Measurements from ENCODE around the gene MPO. TPM values are rescaled to one million over a fixed set of nuclear protein-coding genes. Genes with fewer than 3 reads are reported as not detected.

Gene MPO
- total RNA-seq, 4 donors from 2014 or later: 0.19 to 0.84 TPM; not detected in 2

DNA sequence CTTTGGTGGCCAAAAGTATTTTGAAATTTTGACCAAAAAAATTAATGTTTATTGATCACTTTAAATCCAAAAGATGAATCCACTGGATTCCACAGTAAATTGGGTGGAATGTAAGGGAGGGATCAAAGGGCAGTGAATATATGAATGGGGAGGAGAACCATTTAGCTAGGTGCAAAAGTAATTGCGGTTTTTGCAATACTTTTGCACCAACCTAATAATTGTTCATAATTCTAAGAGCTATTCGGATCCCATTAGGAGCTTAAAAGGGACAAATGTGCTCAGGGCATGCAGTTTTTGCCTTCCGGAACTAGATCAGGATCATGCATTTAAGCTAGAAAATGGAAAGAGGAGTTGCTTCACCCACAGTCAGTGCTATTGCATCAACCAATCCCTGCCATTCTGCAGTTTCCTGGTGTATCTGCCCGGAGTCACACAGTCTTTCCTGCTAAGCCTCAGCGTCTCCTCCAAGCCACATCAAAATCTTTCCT is 42.5 kb downstream of the MPO start, which contains the start of gene LPO:
Gene LPO, plus strand, starts transcription at position 438 of the 488 bp plus-strand sequence. CDS start 4,396 bp downstream, outside the sequence.
- TF ChIP-seq, protein P1, sequence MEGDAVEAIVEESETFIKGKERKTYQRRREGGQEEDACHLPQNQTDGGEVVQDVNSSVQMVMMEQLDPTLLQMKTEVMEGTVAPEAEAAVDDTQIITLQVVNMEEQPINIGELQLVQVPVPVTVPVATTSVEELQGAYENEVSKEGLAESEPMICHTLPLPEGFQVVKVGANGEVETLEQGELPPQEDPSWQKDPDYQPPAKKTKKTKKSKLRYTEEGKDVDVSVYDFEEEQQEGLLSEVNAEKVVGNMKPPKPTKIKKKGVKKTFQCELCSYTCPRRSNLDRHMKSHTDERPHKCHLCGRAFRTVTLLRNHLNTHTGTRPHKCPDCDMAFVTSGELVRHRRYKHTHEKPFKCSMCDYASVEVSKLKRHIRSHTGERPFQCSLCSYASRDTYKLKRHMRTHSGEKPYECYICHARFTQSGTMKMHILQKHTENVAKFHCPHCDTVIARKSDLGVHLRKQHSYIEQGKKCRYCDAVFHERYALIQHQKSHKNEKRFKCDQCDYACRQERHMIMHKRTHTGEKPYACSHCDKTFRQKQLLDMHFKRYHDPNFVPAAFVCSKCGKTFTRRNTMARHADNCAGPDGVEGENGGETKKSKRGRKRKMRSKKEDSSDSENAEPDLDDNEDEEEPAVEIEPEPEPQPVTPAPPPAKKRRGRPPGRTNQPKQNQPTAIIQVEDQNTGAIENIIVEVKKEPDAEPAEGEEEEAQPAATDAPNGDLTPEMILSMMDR (IDR thresholded peaks at IDR 0.05): no peak
- no peak for ATAC-seq (ENCODE audit: low FRiP score)
- DNase-seq (ENCODE audit: low spot score): no peak

DNA sequence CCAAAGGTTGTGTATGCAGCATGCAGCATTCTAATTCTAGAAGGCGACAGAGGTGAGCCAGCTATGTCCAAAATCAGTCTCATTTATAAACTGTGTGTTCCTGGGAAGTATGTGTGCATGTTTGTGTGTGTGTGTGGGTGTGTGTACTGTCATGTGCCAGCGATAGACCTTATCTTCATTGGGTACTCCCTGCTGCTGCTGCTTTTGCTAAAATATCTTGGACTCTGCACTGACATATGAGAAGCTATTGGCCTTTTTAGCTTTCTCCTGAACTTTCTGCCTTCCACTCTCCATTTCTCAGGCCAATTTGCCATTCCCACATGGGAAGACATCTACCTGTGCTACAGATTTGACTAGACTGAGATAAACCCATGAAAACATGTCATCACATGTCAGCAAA is 44.3 kb downstream of the MPO start:
- TF ChIP-seq, protein P1 (IDR thresholded peaks at IDR 0.05): no peak
- ATAC-seq (ENCODE audit: low FRiP score) (no peak), DNase-seq (ENCODE audit: low spot score) (no peak)

DNA sequence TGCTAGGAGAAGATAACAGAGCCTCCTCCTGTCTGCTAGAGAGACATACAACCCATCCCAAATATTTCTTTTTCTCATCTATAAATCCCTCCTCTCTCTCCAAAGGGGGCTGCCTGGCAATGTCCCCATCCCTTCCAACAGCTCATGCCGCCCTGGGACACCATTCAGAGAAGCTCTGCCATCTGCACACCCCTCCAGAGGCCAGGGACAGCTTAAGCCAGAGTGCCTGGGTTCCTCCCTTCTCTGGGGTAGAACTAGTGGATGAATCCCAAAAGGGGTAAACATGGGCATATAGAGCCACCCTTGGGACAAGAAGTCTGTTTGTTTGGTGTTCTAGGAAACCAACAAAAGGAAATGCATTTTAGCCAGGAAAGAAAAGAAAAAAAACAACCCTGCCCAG is 44.9 kb downstream of the MPO start:
- ATAC-seq (ENCODE audit: low FRiP score) (no peak), DNase-seq (ENCODE audit: low spot score) (no peak)
- TF ChIP-seq, protein P1 (IDR thresholded peaks at IDR 0.05): no peak

DNA sequence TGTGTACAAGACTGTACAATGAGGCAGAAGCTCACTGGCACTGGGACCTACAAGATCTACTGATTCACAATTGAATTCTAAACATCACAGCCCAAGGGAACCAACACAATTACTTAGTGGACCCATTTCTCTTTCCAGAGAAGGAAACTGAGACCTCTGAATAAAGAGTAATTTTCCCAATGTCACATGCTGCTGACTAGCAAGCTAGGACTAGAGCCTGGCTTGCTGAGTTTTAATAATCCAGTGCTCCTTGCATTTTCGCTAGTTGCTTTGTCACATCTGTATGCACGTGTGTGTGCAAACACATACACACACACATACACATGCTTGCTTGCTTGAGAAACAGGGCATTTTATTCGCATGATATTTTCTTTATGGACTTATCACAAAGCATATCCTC is 46.2 kb downstream of the MPO start:
- ATAC-seq (ENCODE audit: low FRiP score): no peak
- DNase-seq (ENCODE audit: low spot score): no peak
- TF ChIP-seq, protein P1 (IDR thresholded peaks at IDR 0.05): no peak

DNA sequence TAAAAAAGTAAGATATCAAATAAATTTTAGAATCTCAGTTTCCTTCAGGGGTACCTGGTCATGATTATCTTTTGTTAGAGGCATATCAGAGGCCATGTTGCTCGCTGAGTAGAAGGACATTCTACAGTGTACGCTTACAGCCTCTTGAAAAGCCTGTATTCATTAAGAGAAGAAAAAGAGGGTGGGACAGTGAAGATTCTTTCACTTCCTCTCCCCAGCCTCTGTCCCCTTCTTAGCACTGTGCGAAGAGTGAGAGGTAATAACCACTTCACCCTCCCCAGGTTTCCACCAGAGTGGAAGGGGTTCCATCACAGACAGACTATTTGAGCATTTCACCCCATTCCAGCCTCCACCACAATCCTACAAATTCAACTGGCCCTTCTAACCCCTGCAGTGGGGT is 47.2 kb downstream of the MPO start:
- TF ChIP-seq, protein P1 (IDR thresholded peaks at IDR 0.05): no peak
- no peak for ATAC-seq (ENCODE audit: low FRiP score)
- DNase-seq (ENCODE audit: low spot score): no peak

DNA sequence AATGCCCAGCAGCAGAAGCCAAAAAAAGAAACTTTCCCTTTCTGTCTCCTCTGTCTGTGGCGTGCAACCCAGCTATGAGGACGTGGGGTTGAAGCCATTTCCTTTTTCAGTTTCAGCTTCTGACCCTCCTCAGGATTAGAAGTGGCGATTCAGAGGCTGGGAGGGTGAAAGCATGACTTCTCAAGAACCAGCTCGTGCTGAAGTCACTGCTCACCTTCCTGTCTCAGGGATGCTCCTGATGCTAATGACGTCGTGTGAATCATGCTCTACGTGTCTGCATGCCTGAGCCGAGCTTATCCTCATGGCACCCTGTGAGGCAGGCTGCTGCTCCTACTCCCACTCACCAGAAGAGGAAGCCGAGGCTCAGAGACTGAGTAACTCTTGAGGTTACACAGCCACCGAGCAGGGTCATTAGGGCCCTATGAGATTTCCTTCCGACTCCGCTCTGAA is 48.0 kb downstream of the MPO start:
- DNase-seq (ENCODE audit: low spot score): no peak
- ATAC-seq (ENCODE audit: low FRiP score): peak; percentile 21
- TF ChIP-seq, protein P1 (IDR thresholded peaks at IDR 0.05): no peak

DNA sequence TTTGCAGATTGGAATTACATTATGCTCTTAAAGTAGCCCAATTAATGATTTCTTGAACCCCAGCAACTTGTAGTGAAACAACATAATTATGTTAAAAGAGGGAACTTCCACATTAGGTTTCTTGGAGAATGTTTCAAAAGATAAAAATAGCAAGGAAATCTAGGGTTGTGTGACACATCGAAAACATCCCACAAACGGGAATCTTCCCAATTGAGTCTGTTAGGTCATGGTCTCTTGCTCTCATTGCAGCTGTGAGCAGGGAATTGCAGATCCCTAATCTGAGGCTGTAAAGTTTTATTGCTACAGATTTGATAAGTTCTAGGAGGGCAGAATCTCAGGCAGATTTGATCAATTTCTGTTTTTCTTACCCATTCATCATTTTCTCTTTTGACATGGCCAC is 49.1 kb downstream of the MPO start:
- DNase-seq (ENCODE audit: low spot score) (no peak), ATAC-seq (ENCODE audit: low FRiP score) (no peak)
- TF ChIP-seq, protein P1 (IDR thresholded peaks at IDR 0.05): no peak
